ENCODE results near the gene CNKSR2. TPM values are rescaled to one million over a fixed set of nuclear protein-coding genes. Genes with fewer than 3 reads are reported as not detected.
A peak's percentile ranks its signal among the peaks of the same experiment; 100 is the strongest.

CNKSR2 gene
- polyA plus RNA-seq, 4 donors, result under 0.01 to 0.27 (median 0.25) TPM; not detected in 1

DNA sequence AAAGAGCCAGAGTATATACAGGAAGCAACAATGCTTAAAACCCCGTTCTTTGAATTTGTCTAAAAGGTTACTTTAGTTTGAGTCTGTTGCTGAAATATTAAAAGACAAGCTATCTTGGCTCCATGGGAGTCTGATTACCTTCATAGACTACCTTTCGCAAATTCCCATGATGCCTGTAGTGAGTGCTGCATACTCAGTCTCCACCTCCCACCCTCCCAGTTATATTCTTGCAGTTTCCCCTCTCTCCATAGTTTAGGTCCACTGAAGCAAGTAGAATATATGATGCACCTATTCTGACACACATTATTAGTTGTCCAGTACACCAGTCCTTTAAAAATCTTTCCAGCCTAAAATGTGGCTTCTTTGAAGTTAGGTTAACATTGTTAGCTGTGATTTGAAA lies 2.4 kb downstream of the CNKSR2 start:
- Histone ChIP-seq H3K27me3 (ENCODE audit: control insufficient read depth in 3 of 3, insufficient read depth in 3 of 3, low read length in 3 of 3) (peaks cover 3 to 25% (median 4%) of the 10 kb centered on the region in 3 donors), H3K27ac (ENCODE audit: low read depth in 1 of 3, low read length in 2 of 3) (no peak overlapping the region), H3K4me3 (ENCODE audit: low read depth in 1 of 3, low read length in 3 of 3) (no peak overlapping the region), H3K36me3 (ENCODE audit: control insufficient read depth in 3 of 3, insufficient read depth in 2 of 3, low read depth in 1 of 3, low read length in 3 of 3) (no peaks in the 10 kb centered on the region), H3K9me3 (ENCODE audit: control insufficient read depth in 2 of 2, insufficient read depth in 1 of 2, low read depth in 1 of 2, low read length in 1 of 2) (no peaks in the 10 kb centered on the region), H3K4me1 (ENCODE audit: control insufficient read depth in 3 of 3, insufficient read depth in 2 of 3, low read depth in 1 of 3, low read length in 2 of 3) (no peaks in the 10 kb centered on the region)
- no peak for FAIRE-seq
- DNase-seq, result no peak
- 57 to 85% (median 67%) methylated on average over 2 of the region's 2 CpGs for WGBS, 3 donors

GRCh38 chrX:21379991-21380390 lies 5.8 kb downstream of the CNKSR2 start:
- WGBS, 3 donors, result 68 to 94% (median 81%) methylated on average over 1 of the region's 1 CpG
- H3K27ac ChIP-seq (ENCODE audit: low read depth in 1 of 3, low read length in 2 of 3), result no peak overlapping the region
- no peak overlapping the region for H3K4me3 ChIP-seq (ENCODE audit: low read depth in 1 of 3, low read length in 3 of 3)
- H3K4me1 ChIP-seq (ENCODE audit: control insufficient read depth in 3 of 3, insufficient read depth in 2 of 3, low read depth in 1 of 3, low read length in 2 of 3), result no peaks in the 10 kb centered on the region
- DNase-seq, result no peak
- H3K36me3 ChIP-seq (ENCODE audit: control insufficient read depth in 3 of 3, insufficient read depth in 2 of 3, low read depth in 1 of 3, low read length in 3 of 3), result no peaks in the 10 kb centered on the region
- FAIRE-seq, result no peak
- H3K9me3 ChIP-seq (ENCODE audit: control insufficient read depth in 2 of 2, insufficient read depth in 1 of 2, low read depth in 1 of 2, low read length in 1 of 2), result no peaks in the 10 kb centered on the region
- H3K27me3 ChIP-seq (ENCODE audit: control insufficient read depth in 3 of 3, insufficient read depth in 3 of 3, low read length in 3 of 3), result peaks cover 0 to 15% (median 2%) of the 10 kb centered on the region in 3 donors

DNA sequence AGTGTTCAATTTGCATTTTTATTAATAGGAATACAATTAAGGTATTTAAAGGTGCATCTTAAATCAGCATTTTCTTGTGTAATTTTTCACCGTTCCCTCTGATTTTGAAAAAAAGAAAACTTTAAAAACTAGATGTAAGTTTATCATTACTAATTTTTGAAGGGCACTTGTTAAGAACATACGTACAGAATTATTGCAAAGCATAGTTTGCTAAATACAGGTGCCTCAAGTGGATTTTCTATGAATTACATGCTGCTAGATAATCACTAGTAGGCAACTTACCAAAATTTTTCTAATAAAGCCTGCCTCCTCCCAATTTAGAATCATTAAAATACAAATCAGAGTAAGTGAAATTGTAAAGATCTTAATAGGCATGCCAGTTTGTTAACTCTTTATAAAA lies 8.5 kb downstream of the CNKSR2 start:
- Histone ChIP-seq H3K4me3 (ENCODE audit: low read depth in 1 of 3, low read length in 3 of 3) (no peak overlapping the region), H3K4me1 (ENCODE audit: control insufficient read depth in 3 of 3, insufficient read depth in 2 of 3, low read depth in 1 of 3, low read length in 2 of 3) (no peaks in the 10 kb centered on the region), H3K9me3 (ENCODE audit: control insufficient read depth in 2 of 2, insufficient read depth in 1 of 2, low read depth in 1 of 2, low read length in 1 of 2) (no peaks in the 10 kb centered on the region), H3K27me3 (ENCODE audit: control insufficient read depth in 3 of 3, insufficient read depth in 3 of 3, low read length in 3 of 3) (no peaks in the 10 kb centered on the region), H3K36me3 (ENCODE audit: control insufficient read depth in 3 of 3, insufficient read depth in 2 of 3, low read depth in 1 of 3, low read length in 3 of 3) (no peaks in the 10 kb centered on the region), H3K27ac (ENCODE audit: low read depth in 1 of 3, low read length in 2 of 3) (no peak overlapping the region)
- FAIRE-seq (no peak), DNase-seq (no peak)
- WGBS, 3 donors, result 45 to 52% (median 51%) methylated on average over 2 of the region's 2 CpGs

GRCh38 chrX:21383546-21383945 lies 9.3 kb downstream of the CNKSR2 start:
- 33 to 52% (median 51%) methylated on average over 2 of the region's 2 CpGs for WGBS, 3 donors
- H3K27me3 ChIP-seq (ENCODE audit: control insufficient read depth in 3 of 3, insufficient read depth in 3 of 3, low read length in 3 of 3), result no peaks in the 10 kb centered on the region
- FAIRE-seq (no peak), DNase-seq (no peak)
- H3K4me1 ChIP-seq (ENCODE audit: control insufficient read depth in 3 of 3, insufficient read depth in 2 of 3, low read depth in 1 of 3, low read length in 2 of 3), result no peaks in the 10 kb centered on the region
- no peaks in the 10 kb centered on the region for H3K9me3 ChIP-seq (ENCODE audit: control insufficient read depth in 2 of 2, insufficient read depth in 1 of 2, low read depth in 1 of 2, low read length in 1 of 2)
- H3K36me3 ChIP-seq (ENCODE audit: control insufficient read depth in 3 of 3, insufficient read depth in 2 of 3, low read depth in 1 of 3, low read length in 3 of 3), result no peaks in the 10 kb centered on the region
- H3K4me3 ChIP-seq (ENCODE audit: low read depth in 1 of 3, low read length in 3 of 3), result no peak overlapping the region
- H3K27ac ChIP-seq (ENCODE audit: low read depth in 1 of 3, low read length in 2 of 3), result no peak overlapping the region

GRCh38 chrX:21384178-21384577 lies 10.0 kb downstream of the CNKSR2 start:
- Histone ChIP-seq H3K27me3 (ENCODE audit: control insufficient read depth in 3 of 3, insufficient read depth in 3 of 3, low read length in 3 of 3) (no peaks in the 10 kb centered on the region), H3K9me3 (ENCODE audit: control insufficient read depth in 2 of 2, insufficient read depth in 1 of 2, low read depth in 1 of 2, low read length in 1 of 2) (no peaks in the 10 kb centered on the region), H3K27ac (ENCODE audit: low read depth in 1 of 3, low read length in 2 of 3) (no peak overlapping the region), H3K4me1 (ENCODE audit: control insufficient read depth in 3 of 3, insufficient read depth in 2 of 3, low read depth in 1 of 3, low read length in 2 of 3) (no peaks in the 10 kb centered on the region), H3K36me3 (ENCODE audit: control insufficient read depth in 3 of 3, insufficient read depth in 2 of 3, low read depth in 1 of 3, low read length in 3 of 3) (no peaks in the 10 kb centered on the region), H3K4me3 (ENCODE audit: low read depth in 1 of 3, low read length in 3 of 3) (no peak overlapping the region)
- FAIRE-seq (no peak), DNase-seq (no peak)
- WGBS, 3 donors, result 76 to 100% (median 91%) methylated on average over 1 of the region's 1 CpG

DNA sequence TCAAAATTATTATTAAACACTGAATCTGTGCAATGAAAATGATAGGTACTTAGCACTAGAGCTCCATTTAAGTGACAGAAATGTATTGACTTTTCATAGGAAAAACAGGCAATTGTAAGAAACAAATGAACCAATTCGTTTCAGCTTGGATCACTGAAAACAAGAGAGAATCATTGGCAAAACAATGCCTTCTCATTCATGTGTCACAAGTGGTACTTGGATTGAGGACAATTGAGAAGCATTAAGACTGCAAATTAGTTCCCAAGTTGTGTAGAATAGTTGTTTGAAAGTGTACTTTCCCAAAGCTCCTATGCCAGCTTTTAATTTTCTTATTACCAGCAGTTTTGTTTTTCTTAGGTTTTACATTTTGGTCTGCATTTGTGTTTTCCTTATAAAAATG lies 20.6 kb downstream of the CNKSR2 start:
- Histone ChIP-seq H3K4me1 (ENCODE audit: control insufficient read depth in 3 of 3, insufficient read depth in 2 of 3, low read depth in 1 of 3, low read length in 2 of 3) (no peaks in the 10 kb centered on the region), H3K27ac (ENCODE audit: low read depth in 1 of 3, low read length in 2 of 3) (no peak overlapping the region), H3K9me3 (ENCODE audit: control insufficient read depth in 2 of 2, insufficient read depth in 1 of 2, low read depth in 1 of 2, low read length in 1 of 2) (peaks cover 0 to 8% of the 10 kb centered on the region in 2 donors), H3K36me3 (ENCODE audit: control insufficient read depth in 3 of 3, insufficient read depth in 2 of 3, low read depth in 1 of 3, low read length in 3 of 3) (no peaks in the 10 kb centered on the region), H3K27me3 (ENCODE audit: control insufficient read depth in 3 of 3, insufficient read depth in 3 of 3, low read length in 3 of 3) (no peaks in the 10 kb centered on the region), H3K4me3 (ENCODE audit: low read depth in 1 of 3, low read length in 3 of 3) (no peak overlapping the region)
- DNase-seq, result no peak
- no peak for FAIRE-seq
- 22 to 54% (median 29%) methylated on average over 1 of the region's 1 CpG for WGBS, 3 donors

GRCh38 chrX:21398426-21398825 lies 24.2 kb downstream of the CNKSR2 start:
- H3K36me3 ChIP-seq (ENCODE audit: control insufficient read depth in 3 of 3, insufficient read depth in 2 of 3, low read depth in 1 of 3, low read length in 3 of 3), result no peaks in the 10 kb centered on the region
- H3K4me3 ChIP-seq (ENCODE audit: low read depth in 1 of 3, low read length in 3 of 3), result no peak overlapping the region
- WGBS, 3 donors, result 39 to 71% (median 44%) methylated on average over 3 of the region's 3 CpGs
- H3K4me1 ChIP-seq (ENCODE audit: control insufficient read depth in 3 of 3, insufficient read depth in 2 of 3, low read depth in 1 of 3, low read length in 2 of 3), result no peaks in the 10 kb centered on the region
- H3K27me3 ChIP-seq (ENCODE audit: control insufficient read depth in 3 of 3, insufficient read depth in 3 of 3, low read length in 3 of 3), result no peaks in the 10 kb centered on the region
- FAIRE-seq (no peak), DNase-seq (peak; percentile 38 to 44)
- no peaks in the 10 kb centered on the region for H3K9me3 ChIP-seq (ENCODE audit: control insufficient read depth in 2 of 2, insufficient read depth in 1 of 2, low read depth in 1 of 2, low read length in 1 of 2)
- no peak overlapping the region for H3K27ac ChIP-seq (ENCODE audit: low read depth in 1 of 3, low read length in 2 of 3)

DNA sequence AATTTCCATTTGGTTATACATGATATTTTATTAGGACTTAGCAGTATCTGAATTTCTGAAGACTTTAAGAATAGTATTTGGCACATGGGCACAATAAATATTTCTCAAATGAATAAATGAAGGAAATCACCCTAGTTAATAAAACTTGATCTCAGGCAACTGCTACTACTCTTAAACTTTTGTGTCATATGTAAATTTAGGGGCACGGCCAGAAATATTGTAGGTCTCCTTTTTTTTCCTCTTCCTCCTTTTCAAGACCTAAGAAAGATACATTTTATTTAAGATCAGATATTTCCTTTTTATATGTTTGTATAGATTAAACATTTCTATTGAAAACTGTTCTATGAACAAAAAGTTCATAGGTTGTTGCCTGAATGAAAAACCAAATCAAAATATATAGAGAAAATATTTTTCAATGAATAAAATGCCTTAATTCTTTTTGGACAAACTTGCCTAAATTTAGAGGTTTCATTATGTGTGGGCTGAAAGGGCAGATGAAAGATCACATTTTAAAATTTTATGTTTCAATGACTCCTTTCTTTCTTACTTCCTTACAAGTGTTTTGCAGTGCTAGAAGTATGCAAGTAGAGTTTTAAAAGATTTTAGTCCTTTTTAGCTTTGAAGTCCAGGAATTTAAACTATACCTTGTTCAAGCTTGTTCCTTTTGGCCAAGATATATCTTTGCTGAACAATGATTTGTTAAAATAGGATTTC lies 26.3 kb downstream of the CNKSR2 start:
- Histone ChIP-seq H3K27ac (ENCODE audit: low read depth in 1 of 3, low read length in 2 of 3) (no peak overlapping the region), H3K27me3 (ENCODE audit: control insufficient read depth in 3 of 3, insufficient read depth in 3 of 3, low read length in 3 of 3) (no peaks in the 10 kb centered on the region), H3K4me1 (ENCODE audit: control insufficient read depth in 3 of 3, insufficient read depth in 2 of 3, low read depth in 1 of 3, low read length in 2 of 3) (no peaks in the 10 kb centered on the region), H3K9me3 (ENCODE audit: control insufficient read depth in 2 of 2, insufficient read depth in 1 of 2, low read depth in 1 of 2, low read length in 1 of 2) (no peaks in the 10 kb centered on the region), H3K4me3 (ENCODE audit: low read depth in 1 of 3, low read length in 3 of 3) (no peak overlapping the region), H3K36me3 (ENCODE audit: control insufficient read depth in 3 of 3, insufficient read depth in 2 of 3, low read depth in 1 of 3, low read length in 3 of 3) (no peaks in the 10 kb centered on the region)
- WGBS, 3 donors, result 65 to 97% (median 67%) methylated on average over 1 of the region's 1 CpG
- FAIRE-seq (peak; percentile 94), DNase-seq (no peak)

DNA sequence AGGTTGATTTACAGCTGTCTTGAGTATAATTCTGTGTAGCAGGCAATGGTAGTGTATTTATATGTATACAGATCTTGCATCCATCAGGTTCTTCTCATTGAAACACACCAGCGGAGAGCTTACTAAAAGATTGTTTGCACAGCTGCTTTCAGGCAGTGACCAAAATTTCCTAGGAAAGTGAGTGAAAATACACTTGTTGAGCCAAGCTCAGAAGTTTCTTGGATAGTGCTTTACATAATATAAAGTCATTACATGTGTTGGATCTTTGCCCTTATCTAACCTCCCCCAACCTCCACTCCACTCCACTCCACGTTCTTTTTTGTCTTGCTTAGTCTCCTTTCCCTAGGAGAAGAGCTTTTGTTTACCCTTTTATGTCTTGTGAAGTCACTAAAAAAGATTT lies 34.1 kb downstream of the CNKSR2 start:
- Histone ChIP-seq H3K27ac (ENCODE audit: low read depth in 1 of 3, low read length in 2 of 3) (no peak overlapping the region), H3K27me3 (ENCODE audit: control insufficient read depth in 3 of 3, insufficient read depth in 3 of 3, low read length in 3 of 3) (no peaks in the 10 kb centered on the region), H3K4me1 (ENCODE audit: control insufficient read depth in 3 of 3, insufficient read depth in 2 of 3, low read depth in 1 of 3, low read length in 2 of 3) (no peaks in the 10 kb centered on the region), H3K36me3 (ENCODE audit: control insufficient read depth in 3 of 3, insufficient read depth in 2 of 3, low read depth in 1 of 3, low read length in 3 of 3) (no peaks in the 10 kb centered on the region), H3K9me3 (ENCODE audit: control insufficient read depth in 2 of 2, insufficient read depth in 1 of 2, low read depth in 1 of 2, low read length in 1 of 2) (no peaks in the 10 kb centered on the region), H3K4me3 (ENCODE audit: low read depth in 1 of 3, low read length in 3 of 3) (no peak overlapping the region)
- FAIRE-seq (no peak), DNase-seq (no peak)
- WGBS, 3 donors, result 11 to 38% (median 28%) methylated on average over 2 of the region's 2 CpGs
